EH (cell line): ENCODE measurements around the gene STXBP6.
"Not testable (repeated sequence)": the region's sequence is repeated elsewhere in the genome, so short reads cannot be mapped to it uniquely, and the experiment has no call there.

ENCODE experiments used
- DNase-seq: peaks from one replicate; pipeline ENCODE4 v3.0.0-alpha.2; 2015; ENCODE audit warnings: low read depth

The STXBP6 gene

DNA sequence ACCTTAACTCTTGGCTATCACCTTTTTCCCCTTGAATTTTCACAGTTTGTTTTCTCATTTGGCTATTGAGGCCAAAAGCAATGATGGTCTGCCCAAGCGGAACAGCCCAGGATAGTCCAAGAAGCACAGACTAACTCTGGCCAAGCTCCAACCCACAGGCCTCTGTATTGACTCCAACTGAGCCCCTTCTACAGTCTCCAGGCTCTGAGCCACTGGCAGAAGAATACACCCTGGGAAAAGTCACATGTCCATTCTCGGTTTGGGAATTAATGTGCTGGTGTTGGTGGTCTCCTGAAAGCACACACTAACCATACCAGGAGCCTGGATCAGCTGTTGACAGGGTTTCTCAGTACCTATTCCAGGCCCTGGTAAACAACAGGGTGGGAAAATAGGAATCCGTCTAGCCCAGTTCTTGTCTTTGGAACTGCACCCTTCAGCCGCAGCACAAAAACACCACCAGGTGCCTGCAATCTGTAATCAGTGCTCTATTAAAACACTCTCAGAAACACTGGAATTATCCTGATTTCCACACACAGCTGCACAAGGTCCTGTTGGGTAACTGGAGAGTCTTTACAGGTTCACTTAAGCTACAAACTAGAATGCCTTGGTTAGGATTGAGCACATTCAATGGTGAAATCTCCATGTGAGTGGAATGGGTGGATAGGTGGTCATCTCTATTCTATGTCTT lies 63.6 kb downstream of the STXBP6 start:
- no peak for DNase-seq

DNA sequence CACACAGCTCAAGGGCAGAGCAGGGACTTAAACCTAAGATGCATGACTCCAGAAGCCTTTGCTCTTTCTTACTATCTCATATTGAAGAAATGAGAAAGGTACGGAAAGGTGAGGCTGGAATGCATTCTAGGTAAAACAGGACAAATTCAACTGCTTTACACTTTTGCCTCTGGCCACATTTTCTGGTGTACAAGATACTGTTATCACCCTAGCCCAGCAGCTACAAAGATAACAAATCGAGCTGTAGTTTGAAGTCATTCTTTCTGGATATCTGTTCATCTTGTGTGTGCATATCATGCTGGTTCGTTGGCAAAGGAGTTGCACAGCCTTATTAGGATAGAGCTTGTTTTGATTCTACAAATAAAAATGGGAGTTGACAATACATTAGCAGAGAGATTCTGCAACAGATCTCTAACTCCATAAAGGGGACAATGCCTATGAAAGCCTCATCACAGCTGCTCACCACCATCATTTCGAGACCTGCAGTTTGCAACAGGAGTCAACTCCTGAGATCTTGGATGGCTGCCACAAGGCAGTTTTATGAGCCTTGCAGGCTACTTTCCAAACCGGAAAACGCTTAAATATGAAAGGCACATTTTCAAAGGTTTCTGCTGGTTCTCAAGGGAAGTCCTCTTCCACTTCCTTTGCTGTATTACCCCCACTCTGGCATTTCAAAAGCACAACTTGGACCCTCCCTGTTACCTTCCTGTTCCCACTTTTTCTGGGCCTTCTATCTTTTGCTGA lies 64.9 kb downstream of the STXBP6 start:
- peak; percentile 63 for DNase-seq

DNA sequence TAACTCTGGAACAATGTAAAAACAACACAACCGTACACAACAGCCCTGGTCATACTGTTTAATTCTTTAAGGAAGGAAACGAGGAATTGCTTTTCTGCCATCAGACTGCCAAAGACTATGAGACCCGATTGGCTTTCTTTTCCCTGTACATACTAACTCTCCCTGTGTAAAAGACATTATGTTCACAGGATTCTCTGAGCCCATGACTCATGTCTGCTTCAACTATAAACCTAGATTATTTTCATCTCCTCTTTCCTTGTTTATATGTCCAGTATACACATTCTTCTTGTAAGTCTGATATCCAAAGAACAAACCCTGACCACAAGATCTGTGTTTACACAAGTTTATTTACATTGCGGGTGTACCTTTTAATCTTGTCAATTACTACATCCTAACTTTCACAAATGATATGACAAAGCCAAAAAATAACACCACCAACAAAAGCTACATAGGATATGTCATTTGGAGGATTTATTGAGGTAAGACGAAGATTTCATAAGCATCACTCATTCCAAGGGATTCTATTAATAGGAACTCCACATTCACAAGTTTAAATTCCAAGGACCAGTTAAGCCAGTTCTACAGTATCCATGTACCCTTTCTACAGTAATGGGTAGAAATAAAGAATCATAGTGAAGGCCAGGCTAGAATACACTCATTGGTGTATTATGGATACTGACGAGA lies 67.3 kb downstream of the STXBP6 start:
- DNase-seq: peak; percentile 86

GRCh38 chr14:24979725-24980239 lies 70.2 kb downstream of the STXBP6 start:
- DNase-seq: no peak

DNA sequence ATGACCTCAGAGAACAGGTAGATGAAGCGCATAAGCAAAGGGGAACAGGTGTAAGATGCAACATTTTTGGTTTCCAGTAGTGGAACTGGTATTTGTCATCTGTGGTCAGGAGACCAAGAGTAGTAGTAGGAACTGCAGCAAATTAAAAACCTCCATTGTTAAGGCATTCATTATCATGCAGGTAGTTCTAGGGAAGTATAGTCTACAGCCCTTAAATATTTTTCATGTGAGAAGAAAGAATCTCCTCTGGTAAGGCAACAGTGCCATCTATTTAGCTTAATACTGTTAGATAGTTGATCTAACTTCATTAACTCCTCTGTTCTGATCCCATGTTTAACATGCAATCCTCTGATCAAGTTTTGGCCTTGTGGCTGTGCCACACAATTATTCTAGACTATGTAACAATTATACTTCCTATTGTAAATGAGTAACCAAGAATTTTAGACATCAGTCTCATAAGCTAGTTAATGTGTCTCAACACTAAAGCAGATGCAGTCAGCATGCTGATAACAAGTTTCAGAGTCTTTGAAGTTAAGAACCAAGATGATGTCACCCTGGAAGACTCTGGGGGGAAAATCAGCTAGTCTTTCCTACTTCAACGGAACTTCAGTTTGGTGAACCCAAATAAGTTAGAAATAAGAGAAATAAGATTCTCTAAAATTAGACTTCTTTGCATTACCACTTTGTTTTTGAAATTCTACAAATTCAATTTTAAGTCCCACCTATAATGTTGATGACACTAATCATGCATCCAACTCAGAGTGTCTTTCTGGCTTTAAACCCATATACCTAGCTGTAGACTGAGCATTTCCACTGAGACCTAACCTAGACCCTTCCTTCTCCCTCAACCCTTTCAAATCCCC lies 70.9 kb downstream of the STXBP6 start:
- no peak for DNase-seq

DNA sequence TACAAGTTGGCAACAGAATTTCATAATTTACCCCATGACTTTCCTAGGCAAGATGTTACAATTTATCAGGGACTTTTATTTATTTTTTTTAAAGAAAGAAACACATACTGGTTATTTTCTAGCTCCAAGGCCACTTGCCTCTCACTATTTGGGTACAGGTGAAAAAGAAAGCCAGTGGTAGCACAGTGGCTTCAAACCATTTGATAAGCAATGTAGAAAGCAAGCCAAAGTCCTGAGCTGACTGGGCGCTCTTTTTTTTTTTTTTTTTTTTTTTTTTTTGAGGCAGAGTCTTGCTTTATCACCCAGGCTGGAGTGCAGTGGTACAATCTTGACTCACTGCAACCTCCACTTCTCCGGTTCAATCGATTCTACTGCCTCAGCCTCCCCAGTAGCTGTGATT lies 73.3 kb downstream of the STXBP6 start:
- DNase-seq: no peak

GRCh38 chr14:24975393-24975792 lies 74.6 kb downstream of the STXBP6 start:
- DNase-seq: no peak

DNA sequence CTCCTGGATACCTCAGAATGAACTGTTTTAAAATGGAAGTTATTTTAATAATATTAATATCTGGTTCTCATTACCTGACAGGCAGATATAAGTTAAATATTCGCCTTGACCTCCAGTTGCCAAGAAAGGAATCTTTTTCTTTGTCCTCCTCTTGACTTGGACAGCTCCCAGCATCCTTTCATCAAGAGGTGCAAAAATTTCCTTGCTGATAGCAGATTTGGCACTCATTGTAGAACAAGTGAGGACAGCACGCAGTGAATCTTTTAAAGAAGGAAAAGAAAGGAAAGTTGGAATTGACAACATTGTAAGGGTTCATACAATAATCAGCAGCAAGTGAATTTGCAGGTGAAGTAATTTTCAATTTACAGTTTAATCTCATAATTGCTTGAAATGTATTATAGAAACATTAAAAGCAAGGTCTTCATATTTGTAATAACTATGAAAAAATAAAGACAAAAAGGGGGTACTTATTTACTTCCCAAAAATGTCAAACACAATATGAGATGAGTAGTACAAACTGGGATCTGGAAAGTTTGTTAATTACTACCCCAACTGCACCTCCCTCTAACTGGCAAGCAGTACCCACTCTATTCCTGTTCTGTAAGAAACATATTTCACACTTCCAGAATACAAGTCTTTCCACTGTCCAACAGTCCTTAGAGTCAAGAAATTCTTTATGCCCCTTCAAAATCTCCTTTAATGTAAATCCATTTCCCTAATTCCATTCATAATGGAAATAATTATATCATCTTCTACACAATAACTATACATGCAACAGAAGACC lies 75.2 kb downstream of the STXBP6 start:
- DNase-seq: no peak

DNA sequence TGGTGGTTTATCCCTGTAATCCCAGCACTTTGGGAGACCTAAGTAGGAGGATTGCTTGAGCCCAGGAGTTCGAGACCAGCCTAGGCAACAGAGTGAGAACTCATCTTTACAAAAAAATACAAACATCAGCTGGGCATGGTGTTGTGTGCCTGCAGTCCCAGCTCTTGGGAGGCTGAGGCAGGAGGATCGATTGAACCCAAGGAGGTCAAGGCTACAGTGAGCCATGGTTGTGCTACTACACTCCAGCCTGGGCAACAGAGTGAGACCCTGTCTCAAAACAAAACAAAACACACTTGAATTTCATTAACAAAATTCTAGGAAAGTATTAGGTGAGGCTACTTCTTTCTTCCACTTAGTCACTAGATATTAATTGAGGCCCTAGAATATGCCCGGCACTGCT lies 77.1 kb downstream of the STXBP6 start:
- DNase-seq: no peak

DNA sequence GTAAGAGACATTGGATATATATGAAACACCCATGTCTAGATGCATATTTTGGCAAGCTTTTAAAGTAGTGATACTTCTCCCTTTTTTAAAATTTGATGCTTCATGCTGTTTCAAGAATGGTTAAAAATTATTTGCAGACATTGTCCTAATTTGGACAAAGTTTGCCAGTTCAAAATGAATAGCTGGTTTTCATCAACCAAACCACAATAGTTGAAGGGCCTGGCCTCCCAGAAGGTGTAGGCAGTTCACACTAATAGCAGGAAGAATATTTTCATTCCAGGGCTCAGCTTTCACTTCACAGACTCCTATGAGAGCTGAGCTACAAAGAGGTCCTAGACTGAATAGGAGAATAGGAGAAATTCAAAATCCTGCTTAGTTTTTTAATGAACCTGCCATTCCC lies 78.7 kb downstream of the STXBP6 start:
- no peak for DNase-seq

GRCh38 chr14:24966579-24966964 lies 83.4 kb downstream of the STXBP6 start:
- DNase-seq: no peak

DNA sequence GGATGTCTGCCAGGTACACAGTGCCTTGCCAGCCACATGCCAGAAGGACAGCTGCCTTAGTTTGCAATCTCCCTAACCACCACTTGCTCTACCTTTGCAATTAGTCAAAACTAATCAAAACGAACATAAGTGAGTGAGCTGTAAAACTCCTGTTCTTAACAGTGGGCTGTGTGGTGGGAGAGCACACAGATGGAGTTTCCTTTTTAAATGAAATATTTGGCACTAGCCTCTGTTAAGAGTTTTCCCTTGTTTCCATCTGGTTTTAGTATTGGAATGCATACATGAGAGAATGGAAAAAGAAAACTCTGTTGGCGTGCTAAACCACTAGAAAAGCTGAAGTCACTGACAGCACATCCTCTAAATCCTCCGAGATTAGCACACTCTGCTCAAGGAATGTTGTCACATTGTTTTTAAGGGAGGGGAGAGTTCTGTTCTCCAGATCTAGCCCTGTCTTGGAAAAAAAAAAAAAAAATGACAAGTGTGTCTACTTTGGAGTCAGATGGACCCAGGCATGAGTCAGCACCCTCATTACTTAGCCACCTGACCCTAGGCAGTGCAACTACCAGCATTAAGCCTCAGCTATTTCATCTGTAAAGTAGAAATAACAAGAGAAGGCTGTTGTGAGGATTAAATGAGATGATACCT lies 83.9 kb downstream of the STXBP6 start:
- DNase-seq: peak; percentile 96

DNA sequence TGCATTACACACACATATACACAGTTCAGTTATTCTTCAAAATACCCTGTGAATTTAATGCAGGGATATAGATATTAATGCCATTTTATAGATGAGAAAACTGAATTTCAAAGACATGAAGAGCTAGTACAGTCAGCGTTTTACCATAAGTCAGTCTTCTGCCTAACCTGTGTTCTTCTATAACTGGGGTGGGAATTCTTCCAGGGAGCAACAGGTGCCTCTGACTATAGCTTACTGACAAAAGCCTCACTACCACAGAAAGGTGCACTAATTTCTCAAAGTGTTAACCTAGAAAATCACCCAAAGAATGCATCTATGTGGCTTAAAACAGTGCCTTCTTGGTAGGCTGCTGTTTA lies 84.4 kb downstream of the STXBP6 start:
- no peak for DNase-seq

DNA sequence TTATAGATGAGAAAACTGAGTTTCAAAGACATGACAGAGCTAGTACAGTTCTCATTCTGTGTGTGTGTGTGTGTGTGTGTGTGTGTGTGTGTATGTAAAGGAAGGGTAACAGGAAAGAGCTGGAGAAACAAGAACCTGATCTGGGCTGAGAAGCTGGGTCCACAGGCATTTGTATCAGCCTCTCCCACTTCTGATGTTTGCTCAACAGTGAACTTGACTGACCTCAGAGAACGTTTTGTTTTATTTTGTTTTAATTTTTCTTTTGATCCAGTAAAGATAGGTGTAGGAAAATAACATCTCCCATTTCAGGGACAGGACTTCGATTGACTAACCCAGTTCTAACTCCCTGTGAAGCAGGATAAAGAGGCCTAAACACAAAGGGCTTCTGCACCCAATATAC lies 85.4 kb downstream of the STXBP6 start:
- DNase-seq: no peak

DNA sequence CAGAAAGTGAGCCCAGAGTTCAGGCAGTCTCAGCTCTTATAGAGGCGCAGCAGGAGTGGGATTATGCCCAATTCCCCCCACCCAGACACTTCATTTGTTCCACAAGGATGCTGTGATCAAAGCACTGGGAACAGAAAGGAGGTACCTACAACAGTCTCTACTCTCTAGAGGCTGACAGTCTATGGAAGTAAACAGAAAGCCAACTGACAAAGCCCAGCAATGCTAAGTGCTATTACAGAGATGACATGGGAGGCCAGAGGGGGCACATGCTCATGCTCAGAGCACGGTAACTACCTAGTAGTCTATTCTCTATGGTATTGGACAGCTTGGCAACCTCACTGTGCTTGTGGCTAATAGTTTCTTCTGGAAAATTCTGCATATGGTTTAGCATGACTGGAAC lies 85.9 kb downstream of the STXBP6 start:
- DNase-seq: no peak

DNA sequence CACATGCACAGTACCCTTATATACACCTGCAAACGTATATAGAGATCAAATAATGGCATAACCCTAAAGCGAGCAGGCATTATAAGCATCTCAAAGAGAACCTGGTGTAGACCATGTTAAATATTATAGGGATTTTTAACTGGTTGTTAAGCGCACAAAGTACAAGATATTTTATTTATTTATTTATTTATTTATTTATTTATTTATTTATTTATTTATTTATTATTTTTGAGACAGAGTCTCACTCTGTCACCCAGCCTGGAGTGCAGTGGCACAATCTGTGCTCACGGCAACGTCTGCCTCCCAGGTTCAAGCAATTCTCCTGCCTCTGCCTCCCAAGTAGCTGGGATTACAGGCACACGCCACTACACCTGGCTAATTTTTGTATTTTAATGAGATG lies 87.8 kb downstream of the STXBP6 start:
- not testable (repeated sequence) for DNase-seq

DNA sequence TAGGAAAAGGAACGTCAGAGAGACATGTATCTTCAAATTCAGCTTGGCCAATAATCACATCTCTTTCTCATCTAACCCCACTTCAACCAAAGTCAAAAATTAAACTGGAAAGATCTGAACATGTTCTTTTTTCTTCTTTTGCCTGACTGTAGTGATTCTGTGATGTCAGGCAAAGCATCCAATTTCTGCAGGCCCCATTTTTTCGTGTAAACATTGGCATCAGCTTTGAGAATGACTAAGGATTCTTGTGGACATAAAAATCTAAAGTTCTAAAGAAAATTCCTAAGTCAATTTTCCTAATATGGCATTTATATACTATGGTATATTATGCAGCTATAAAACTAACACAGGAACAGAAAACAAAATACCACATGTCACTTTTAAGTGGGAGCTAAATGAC lies 89.1 kb downstream of the STXBP6 start:
- DNase-seq: peak; percentile 78

DNA sequence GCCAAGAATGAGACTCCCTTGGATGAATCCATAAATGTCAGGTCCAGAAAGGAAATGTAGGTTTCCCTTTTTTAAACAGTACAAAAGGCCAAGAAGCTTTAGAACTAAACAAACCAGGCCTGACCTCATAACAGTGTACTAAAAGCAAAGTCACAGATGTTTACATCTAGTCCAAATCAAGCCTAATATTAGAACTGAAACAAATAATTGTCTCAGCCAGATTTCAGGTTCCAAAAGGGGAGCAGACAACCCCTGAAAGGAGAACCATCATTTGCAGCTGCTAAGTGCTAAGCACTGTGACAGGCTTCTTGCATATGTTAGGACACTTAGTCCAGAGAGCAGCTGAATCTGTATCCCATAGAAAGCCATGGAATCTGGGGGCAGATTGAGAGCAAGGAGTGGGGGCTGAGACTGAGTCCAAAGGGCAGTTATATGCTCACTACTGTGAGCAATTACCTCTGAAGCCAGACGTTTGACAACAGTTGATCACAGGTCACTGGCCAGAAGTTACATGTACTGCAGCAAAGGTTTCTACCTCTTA lies 90.1 kb downstream of the STXBP6 start:
- DNase-seq: peak; percentile 19

- peak; percentile 86 for DNase-seq
Measured at GRCh38 chr14:24958271-24958670, 91.7 kb downstream of the STXBP6 start.

- DNase-seq: no peak
Measured at GRCh38 chr14:24957814-24958213, 92.1 kb downstream of the STXBP6 start.

GRCh38 chr14:24956104-24956503 lies 93.8 kb downstream of the STXBP6 start:
- DNase-seq: no peak
